Measurements from ENCODE around the gene SEC24B. TPM values are rescaled to one million over a fixed set of nuclear protein-coding genes. Genes with fewer than 3 reads are reported as not detected.
"Not testable (repeated sequence)": the region's sequence is repeated elsewhere in the genome, so short reads cannot be mapped to it uniquely, and the experiment has no call there.

Gene SEC24B
- total RNA-seq, 1 donor from 2014 or later, result 11.9 TPM

- DNase-seq (ENCODE audit: low read depth in 2 of 2), result no peak
Observed at GRCh38 chr4:109506890-109507289, 73.3 kb downstream of the SEC24B start.

DNA sequence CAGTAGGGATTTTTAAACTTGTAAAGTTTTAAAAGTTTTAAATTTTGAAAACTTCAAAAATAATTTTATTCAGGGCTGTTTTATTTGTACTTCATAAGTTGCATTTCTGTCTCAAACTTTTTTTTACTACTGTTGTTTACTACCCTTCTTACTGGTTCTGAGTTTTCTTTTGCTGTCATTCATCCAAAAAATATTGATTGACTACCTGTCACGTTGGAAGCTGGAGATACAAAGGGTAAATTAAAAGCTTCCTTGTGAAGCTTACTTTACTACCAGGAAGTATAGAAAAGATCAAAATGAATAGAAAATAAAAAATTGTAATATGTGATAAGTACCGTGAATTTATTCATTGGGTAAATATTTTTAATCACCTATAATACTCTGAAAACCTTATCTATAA is 77.1 kb downstream of the SEC24B start:
- DNase-seq (ENCODE audit: low read depth in 2 of 2), result no peak

- DNase-seq (ENCODE audit: low read depth in 2 of 2), result no peak
Observed at GRCh38 chr4:109511414-109511813, 77.8 kb downstream of the SEC24B start.

- DNase-seq (ENCODE audit: low read depth in 2 of 2), result not testable (repeated sequence)
Observed at GRCh38 chr4:109513368-109513767, 79.8 kb downstream of the SEC24B start.

GRCh38 chr4:109532182-109532581 is 98.6 kb downstream of the SEC24B start:
- no peak for DNase-seq (ENCODE audit: low read depth in 2 of 2)

DNA sequence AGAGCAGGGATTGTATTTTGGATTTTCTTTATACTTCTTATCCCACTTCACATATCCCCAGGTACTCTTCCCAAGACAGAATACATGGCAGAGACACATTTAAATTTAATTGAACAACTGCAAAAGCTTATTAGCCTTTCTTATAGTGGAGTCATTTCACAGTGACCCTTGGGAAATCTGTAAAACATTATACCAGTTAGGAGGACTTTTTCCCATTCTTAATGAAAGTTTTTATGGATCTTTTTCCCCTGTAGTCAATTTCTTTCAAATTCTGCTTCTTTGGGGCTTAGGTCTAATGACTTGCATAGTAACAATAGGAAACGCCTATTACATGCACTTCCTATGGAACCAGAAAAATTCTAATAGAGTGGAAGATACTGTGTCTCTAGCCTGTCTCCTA is 111.8 kb downstream of the SEC24B start:
- no peak for DNase-seq (ENCODE audit: low read depth in 2 of 2)

DNA sequence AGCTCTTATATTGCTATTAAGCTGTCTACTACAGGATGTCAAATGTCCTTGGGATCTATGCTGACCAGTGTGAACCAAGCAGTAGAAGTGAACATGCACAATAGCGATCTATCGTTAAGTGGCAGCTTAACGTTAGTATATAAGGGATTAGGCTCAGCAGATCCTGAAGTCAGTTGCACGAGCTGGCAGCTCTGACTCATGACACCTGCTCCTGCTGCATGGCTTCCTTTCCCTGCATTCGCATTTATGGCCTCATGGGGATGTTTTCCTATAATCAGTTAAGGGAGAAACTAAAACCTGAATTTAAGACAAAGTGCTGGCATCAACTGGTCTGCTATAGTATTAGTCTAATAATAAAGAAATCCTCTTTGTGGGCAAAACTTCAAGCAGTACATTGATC is 113.8 kb downstream of the SEC24B start:
- peak in 1 of 2 donors; percentile 39 for DNase-seq (ENCODE audit: low read depth in 2 of 2)

DNA sequence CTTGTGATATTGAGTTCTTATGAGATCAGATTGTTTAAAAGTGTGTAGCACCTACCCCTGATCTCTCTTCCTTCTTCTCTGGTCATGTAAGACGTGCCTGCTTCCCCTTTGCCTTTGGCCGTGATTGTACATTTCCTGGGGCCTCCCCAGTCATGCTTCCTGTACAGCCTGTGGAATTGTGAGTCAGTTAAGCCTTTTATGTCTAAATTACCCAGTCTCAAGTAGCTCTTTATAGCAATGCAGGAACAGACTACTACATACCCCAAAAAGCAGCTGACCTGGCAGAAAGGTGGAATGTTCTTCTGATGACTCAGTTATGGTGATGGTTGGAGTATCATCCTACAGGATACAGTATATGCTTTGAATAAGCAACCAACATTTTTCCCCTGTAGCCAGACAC is 115.0 kb downstream of the SEC24B start:
- peak; percentile 63 to 98 for DNase-seq (ENCODE audit: low read depth in 2 of 2)

GRCh38 chr4:109552237-109552636 is 118.6 kb downstream of the SEC24B start:
- no peak for DNase-seq (ENCODE audit: low read depth in 2 of 2)

GRCh38 chr4:109553130-109553529 is 119.5 kb downstream of the SEC24B start:
- no peak for DNase-seq (ENCODE audit: low read depth in 2 of 2)

DNA sequence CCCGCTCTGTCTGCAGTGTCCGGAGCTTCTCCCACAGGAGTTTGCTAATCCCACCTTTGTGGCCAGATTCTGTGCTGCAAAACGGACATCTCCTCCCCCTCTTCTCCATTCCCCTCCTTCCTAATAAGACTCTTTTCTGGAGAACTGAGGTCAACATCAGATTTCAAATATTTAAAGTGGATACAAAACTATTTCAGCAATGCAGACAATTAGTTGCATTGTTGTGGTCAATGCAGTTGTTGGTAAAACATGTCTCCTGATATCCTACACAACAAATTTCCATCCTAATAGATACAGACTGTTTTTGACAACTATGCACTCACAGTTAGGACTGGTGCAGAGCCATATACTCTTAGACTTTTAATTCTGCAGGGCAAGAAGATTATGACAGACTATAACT is 121.4 kb downstream of the SEC24B start:
- no peak for DNase-seq (ENCODE audit: low read depth in 2 of 2)

DNA sequence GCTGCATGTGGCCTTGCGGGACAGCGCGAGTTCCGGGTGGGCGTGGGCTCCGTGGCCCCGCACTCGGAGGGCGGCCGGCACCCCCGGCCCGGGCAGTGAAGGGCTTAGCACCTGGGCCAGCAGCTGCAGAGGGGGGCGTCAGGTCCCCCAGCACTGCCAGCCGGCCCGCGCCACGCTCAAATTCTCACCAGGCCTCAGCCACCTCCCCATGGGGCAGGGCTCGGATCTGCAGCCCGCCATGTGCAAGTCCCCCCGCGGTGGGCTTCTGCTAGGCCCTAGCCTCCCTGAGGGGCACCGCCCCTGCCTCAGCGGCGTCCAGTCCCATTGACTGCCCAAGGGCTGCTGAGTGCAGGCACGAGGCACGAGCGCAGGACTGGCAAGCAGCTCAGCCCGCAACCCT is 123.8 kb downstream of the SEC24B start:
- DNase-seq (ENCODE audit: low read depth in 2 of 2), result no peak

DNA sequence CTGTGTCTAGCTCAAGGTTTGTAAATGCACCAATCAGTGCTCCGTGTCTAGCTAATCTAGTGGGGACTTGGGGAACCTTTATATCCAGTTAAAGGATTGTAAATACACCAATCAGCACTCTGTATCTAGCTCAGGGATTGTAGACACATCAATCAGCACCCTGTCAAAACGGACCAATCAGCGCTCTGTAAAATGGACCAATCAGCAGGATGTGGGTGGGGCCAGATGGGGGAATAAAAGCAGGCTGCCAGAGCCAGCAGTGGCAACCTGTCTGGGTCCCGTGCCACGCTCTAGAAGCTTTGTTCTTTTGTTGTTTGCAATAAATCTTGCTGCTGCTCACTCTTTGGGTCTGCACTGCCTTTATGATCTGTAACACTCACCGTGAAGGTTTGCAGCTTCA is 124.5 kb downstream of the SEC24B start:
- DNase-seq (ENCODE audit: low read depth in 2 of 2), result not testable (repeated sequence)

- peak; percentile 55 to 58 for DNase-seq (ENCODE audit: low read depth in 2 of 2)
Observed at GRCh38 chr4:109559625-109559982, 126.0 kb downstream of the SEC24B start.

DNA sequence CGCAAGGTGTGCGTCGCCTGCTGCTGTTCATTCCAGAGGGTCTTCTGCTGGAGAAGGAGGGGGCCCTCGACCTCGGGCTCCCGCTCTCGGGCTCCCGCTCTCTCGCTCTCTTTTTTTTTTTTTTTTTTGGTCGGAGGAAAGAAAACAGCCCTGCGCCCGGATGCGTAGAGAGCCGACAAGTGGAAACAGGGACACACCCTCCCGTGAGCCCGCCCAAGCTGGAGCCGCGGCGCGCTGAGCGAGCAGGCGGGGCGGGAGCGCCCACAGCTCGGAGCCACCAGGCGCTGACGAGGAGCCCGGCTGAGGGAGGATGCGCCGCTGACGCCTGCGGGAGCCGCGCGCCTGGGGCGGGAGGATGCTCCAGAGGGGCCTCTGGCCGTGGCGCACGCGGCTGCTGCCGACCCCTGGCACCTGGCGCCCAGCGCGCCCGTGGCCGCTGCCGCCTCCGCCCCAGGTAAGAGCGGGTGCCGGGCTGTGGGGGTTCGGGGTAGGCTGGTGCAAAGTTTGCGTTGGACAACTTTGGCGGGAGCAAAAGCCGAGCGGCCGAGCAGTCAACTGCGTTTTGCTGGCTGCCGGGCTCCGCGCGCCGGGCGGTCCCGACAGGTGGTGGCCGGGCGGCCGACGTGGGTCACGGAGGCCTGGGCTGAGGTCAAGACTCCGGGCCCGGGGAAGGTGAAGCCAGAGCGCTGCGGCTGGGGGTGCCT is 126.5 kb downstream of the SEC24B start, which contains the start of gene MCUB:
MCUB (plus strand) TSS at position 264 of the 704 bp plus-strand sequence; CDS start at position 356, 92 bp downstream.
- DNase-seq (ENCODE audit: low read depth in 2 of 2), result peak; percentile 94 to 97

GRCh38 chr4:109560687-109561461 is 127.3 kb downstream of the SEC24B start:
- peak; percentile 60 to 81 for DNase-seq (ENCODE audit: low read depth in 2 of 2)

DNA sequence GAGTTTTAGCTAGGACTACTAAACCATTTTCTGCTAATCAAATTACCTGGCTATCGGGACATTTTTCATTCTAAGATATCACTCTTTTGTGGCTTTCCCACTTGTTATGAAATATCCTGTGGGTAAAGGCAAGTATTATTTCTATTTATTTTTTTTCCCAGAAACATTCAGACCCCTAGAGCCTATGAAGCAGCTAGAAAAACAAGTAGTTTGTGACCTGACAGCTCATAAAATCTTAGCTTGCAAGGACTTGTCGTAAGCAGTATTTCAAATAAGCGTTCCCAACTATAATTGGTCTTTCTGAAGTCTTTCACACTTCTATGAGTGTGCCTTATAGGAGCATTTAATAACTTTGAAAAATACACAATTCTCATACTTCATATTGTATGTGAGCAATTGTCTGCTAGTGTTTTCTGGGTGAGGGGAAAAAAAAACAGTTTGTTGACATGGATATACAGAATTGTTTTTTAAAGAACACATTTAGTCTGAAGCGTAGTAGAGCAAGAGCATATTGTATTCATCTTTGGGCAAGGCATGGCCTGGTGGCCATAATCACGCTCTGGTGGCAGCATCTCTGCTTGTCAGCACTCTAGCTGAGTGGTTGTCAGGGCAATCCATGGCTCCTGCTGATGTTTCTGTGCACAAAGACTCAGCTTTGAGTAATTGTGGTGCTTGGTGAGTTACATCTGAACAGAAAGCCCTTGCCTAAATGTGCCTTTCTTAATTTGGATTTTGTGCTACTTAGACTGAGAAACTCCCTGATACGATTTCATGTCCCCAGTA is 129.0 kb downstream of the SEC24B start:
- no peak for DNase-seq (ENCODE audit: low read depth in 2 of 2)

- no peak for DNase-seq (ENCODE audit: low read depth in 2 of 2)
Observed at GRCh38 chr4:109571494-109571893, 137.9 kb downstream of the SEC24B start.

- DNase-seq (ENCODE audit: low read depth in 2 of 2), result no peak
Observed at GRCh38 chr4:109572154-109572553, 138.5 kb downstream of the SEC24B start.

- DNase-seq (ENCODE audit: low read depth in 2 of 2), result peak; percentile 69 to 78
Observed at GRCh38 chr4:109574443-109574850, 140.8 kb downstream of the SEC24B start.

- DNase-seq (ENCODE audit: low read depth in 2 of 2), result no peak
Observed at GRCh38 chr4:109574931-109575804, 141.6 kb downstream of the SEC24B start.

All from lung microvascular endothelial cell (primary cell).